HG03175 (cell line): ENCODE measurements around the gene RPL31.
"Not testable (repeated sequence)": the region's sequence is repeated elsewhere in the genome, so short reads cannot be mapped to it uniquely, and the experiment has no call there.

Experiments
- ATAC-seq: cut with Tn5 transposase; IDR thresholded peaks from one replicate; pipeline ENCODE4 v1.9.1; 2021; ENCODE audit warnings: mild to moderate bottlenecking, moderate library complexity; ENCODE audit not compliant: unreplicated experiment

The RPL31 gene

DNA sequence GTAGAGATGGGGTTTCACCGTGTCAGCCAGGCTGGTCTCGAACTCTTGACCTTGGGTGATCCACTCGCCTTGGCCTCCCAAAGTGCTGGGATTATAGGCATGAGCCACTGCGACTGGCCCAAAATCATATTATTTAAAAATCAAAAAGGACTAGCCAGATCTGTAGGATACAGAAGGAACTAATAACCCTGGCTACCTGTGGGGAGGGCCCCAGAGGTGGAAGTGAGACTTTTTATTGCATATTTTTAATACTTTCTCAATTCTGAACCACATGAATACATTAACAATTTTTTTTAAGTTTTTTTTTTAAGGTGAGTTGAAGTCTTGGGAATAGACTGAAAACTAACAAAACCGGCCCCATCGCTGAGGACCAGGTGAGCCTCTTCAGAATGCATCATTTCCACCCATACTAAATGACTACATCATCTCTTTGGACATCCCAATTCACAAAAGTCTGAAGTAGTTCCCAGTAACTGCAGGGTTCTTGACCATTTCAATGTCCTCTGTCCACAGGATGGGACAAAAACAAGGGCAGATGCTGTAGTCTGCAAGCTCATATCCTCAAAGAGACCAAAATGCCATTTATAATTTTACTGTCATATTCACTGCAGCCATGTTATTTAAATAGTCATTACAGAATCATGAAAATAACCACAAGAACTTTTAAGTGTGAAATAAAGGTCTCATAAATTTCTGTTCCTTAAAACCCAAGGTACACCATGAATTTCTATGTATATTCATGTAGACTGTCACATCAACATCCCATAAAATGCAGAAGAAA is 21.4 kb downstream of the RPL31 start:
- no peak for ATAC-seq

- ATAC-seq, result no peak
These were observed 23.5 kb downstream of the RPL31 start for GRCh38 chr2:101025561-101025960.

- ATAC-seq, result no peak
These were observed 24.2 kb downstream of the RPL31 start for GRCh38 chr2:101026253-101026701.

GRCh38 chr2:101026923-101027469 is 24.9 kb downstream of the RPL31 start:
- no peak for ATAC-seq

GRCh38 chr2:101027852-101028251 is 25.8 kb downstream of the RPL31 start:
- no peak for ATAC-seq

GRCh38 chr2:101030866-101031554 is 28.9 kb downstream of the RPL31 start:
- ATAC-seq, result no peak

DNA sequence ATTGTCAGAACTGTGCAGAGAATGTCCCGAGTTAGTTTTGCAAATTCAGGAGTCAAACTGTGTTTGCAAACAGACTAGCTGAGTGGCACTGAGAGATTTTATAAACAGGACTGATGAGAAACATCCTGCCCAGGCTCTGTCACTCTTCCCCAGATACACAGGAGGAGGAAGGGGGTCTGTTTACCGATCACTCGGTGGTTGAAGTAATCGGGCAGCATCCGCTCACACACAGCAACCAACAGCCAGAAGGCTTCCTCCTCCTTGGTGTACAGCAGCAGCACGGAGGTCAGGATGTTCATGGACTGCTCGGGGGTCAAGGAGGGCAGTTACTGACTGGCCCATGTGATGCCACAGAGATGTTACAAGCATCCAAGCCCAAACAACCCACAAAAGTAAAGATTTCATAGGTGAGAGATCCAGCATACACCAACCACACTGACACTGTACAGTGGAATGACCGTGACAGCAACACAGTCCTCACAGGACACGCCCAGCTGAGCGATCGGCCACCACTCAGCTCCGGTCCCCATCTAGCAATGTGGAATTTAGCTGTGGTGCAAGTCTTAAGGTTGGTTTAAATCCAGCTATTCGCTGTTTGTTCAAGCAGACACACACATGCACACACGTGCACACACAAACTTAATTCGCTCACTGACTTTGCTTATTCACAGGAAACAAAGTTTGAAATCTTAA is 30.1 kb downstream of the RPL31 start:
- ATAC-seq, result no peak

GRCh38 chr2:101036562-101036961 is 34.5 kb downstream of the RPL31 start:
- ATAC-seq, result no peak

DNA sequence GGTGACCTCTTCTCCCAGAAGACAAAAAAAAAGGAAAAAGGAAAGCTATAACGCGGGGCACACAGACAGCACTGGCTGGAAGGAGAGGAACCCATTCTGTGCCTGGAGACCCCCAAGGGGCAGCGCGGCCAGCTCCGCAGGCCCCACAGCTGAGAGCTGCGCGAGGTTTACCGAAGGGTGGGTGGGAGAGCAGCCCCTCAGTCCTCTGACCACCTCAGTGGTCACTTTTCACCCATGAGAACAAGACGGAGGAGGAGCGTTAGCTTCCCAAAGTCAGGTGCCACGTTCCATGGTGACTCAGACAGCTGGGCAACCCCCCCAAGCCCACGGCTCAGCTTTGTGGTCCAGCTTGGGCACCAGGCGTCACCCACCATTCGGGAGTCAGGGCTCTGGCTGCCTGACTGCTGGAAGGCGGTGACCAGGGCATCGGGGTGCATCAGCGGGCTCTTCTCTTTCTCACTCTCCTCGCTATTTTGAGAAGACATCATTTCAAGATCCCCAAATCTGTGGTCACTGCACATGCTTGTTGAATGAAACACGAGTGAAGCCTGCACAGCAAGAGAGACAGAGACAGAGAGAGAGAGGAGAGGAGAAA is 35.2 kb downstream of the RPL31 start:
- ATAC-seq, result no peak

DNA sequence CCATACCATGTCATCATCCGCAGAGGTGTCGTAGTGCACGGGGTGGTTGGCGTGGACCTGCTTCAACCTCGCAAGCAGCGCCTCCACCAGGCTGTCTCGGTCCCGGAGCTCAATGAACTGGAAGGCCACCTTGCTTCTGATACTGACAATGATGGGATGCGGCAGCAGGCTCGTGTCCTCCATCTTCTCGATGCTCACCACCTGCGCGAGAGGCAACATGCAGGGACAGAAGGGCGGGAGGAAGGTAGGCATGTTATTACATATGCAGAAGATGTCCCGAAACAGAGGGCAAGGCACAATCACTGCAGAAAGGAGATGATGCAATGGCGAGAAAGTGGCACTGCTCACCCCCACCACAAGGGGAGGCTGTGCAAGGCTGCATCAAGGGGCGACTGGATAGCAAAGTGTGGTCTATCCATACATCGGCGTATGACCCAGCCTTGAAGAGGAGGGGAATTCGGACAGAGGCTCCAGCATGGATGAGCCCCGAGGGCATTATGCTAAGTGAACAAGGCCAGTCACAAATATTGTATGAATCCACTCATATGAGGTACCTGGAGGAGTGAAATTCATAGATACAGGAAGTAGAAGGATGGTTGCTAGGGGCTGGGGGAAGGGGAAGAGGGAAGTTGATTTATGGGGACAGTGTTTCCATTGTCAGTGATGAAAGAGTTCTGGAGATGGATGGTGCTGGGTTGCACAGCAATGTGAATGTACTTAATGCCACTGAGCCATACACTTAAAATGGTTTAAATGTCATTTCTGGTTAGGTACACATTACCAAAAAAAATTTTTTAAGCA is 36.6 kb downstream of the RPL31 start:
- no peak for ATAC-seq

DNA sequence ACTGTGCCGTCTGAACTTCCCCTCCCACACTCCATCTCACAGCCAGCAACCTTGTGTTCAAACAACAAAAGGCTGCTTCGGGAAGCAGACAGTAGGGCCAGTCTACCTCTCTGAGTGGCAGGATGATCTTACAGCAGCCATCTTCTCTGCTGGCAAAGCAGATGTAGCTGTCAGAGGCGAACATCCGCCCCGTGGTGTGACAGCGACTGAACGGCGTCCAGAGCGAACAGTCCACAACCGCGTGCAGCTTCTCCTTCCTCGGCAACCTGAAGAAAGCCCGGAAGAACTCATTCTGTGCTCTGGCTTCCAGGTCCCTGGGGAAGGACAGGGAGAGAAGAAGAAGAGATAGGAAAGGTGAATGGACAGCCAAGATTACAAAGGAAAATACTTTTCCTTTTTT is 38.0 kb downstream of the RPL31 start:
- ATAC-seq, result no peak

DNA sequence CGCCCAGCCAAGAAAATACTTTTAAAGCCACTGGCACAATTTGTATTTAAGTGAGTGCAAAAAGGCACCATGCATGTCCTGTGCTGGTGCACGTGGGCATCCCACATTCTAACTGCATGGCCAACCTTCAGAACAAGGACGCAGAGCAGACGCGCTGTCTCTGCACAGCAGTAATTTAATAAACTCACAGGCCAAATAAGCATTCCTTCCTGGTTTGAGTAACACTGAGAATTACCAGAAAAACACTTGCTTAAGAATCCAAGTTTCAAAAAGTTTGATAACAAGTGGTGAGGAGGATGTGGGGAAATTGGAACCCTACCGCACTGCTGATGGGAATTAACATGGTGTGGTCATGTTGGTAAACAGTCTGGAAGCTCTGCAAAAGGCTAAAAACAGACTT is 38.7 kb downstream of the RPL31 start:
- ATAC-seq, result no peak

- ATAC-seq, result no peak
These were observed 39.3 kb downstream of the RPL31 start for GRCh38 chr2:101041413-101041812.

GRCh38 chr2:101045330-101045729 is 43.2 kb downstream of the RPL31 start:
- ATAC-seq, result no peak

GRCh38 chr2:101047075-101047766 is 45.1 kb downstream of the RPL31 start:
- ATAC-seq, result no peak

GRCh38 chr2:101047774-101048173 is 45.7 kb downstream of the RPL31 start:
- no peak for ATAC-seq

DNA sequence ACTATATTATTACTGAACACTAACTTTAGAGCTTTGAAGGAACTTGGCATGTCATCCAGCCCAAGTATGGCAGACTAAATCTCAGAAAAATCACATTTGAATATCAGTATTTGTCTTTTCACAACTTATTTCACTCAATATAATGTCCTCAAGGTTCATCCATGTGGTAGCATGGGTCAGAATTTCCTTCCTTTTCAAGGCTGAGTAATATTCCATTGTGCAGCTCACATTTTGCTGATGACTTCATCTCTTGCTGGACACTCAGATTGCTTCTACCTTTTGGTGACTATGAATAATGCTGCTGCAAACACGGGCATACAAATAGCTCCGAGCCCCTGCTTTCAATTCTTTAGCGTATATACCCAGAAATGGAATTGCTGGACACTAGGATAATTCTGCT is 46.7 kb downstream of the RPL31 start:
- ATAC-seq, result no peak

DNA sequence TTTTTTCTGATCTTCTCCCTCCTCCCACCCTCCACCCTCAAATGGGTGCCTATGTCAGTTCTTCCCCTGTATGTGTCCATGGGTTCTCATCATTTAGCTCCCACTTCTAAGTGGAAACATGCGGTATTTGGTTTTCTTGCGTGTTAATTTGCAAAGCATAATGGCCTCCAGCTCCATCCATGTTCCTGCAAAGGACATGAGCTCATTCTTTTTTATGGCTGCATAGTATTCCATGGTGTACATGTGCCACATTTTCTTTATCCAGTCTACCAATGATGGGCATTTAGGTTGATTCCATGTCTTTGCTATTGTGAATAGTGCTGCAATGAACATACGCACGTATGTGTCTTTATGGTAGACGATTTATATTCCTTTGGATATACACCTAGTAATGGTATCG is 48.8 kb downstream of the RPL31 start:
- not testable (repeated sequence) for ATAC-seq

GRCh38 chr2:101052147-101052546 is 50.1 kb downstream of the RPL31 start:
- no peak for ATAC-seq

DNA sequence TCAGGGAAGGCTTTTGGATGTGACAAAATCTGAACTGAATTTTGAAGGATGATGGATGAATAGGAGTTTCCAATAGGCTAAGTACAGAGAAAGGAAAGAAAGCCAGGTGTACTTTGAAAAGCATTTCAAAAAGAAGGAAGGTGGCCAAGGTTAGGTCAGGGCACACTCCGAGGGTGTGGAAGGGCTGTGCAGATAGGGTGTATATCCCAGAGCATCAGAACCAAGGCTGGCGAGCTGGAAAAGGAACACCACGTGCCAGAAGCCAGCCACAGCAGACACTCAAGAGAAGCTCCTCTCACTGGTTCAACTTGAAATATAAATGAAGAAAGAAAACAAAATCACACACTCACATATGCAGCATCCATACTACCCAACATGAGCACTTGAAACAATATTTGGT is 51.0 kb downstream of the RPL31 start:
- ATAC-seq, result no peak
